ENCODE measurements around the gene CPAMD8.

GRCh38 chr19:17020385-17020784 lies 6.2 kb downstream of the CPAMD8 start:
- TF ChIP-seq YY1 (IDR thresholded peaks at IDR 0.05; ENCODE audit: insufficient read depth, insufficient read length) (no peak), ZNF274 (IDR thresholded peaks at IDR 0.05; ENCODE audit: low read depth, low read length) (no peak)
